CD4-positive, alpha-beta T cell treated with Interleukin-15 for 1 hour (primary cell): Measurements from ENCODE around the gene ZBTB3.
"Not testable (repeated sequence)": the region's sequence is repeated elsewhere in the genome, so short reads cannot be mapped to it uniquely, and the experiment has no call there.

Source experiments
- DNase-seq: peaks from one replicate; pipeline ENCODE4 v3.0.0-alpha.2; 2020

Gene ZBTB3

GRCh38 chr11:62753736-62754603 lies at the start of gene ZBTB3:
Gene ZBTB3 (minus strand): TSS chr11:62754160. CDS start chr11:62753664, 496 bp downstream.
- DNase-seq, result peak; percentile 99

GRCh38 chr11:62801071-62801470 lies 47.1 kb upstream of the ZBTB3 start:
- no peak for DNase-seq

GRCh38 chr11:62799486-62799885 lies 45.5 kb upstream of the ZBTB3 start:
- no peak for DNase-seq

GRCh38 chr11:62796281-62796680 lies 42.3 kb upstream of the ZBTB3 start:
- DNase-seq, result no peak

- DNase-seq, result no peak
Measured at GRCh38 chr11:62794201-62794775, 40.3 kb upstream of the ZBTB3 start.

- DNase-seq, result no peak
Measured at GRCh38 chr11:62792202-62792575, 38.2 kb upstream of the ZBTB3 start.

- DNase-seq, result peak; percentile 87
Measured at GRCh38 chr11:62791501-62792201, 37.7 kb upstream of the ZBTB3 start, which contains the start of gene TMEM223. Gene TMEM223 (minus strand): TSS chr11:62792006. CDS start chr11:62791994, 12 bp downstream.

GRCh38 chr11:62789576-62789975 lies 35.6 kb upstream of the ZBTB3 start:
- DNase-seq, result no peak

GRCh38 chr11:62788991-62789390 lies 35.0 kb upstream of the ZBTB3 start:
- DNase-seq, result no peak

GRCh38 chr11:62787005-62787759 lies 33.2 kb upstream of the ZBTB3 start, which contains the start of gene TMEM179B:
Gene TMEM179B (plus strand): TSS chr11:62787402. CDS start chr11:62787432, 30 bp downstream.
- DNase-seq, result peak; percentile 97

GRCh38 chr11:62786318-62787004 lies 32.5 kb upstream of the ZBTB3 start:
- peak; percentile 88 for DNase-seq

GRCh38 chr11:62782753-62783152 lies 28.8 kb upstream of the ZBTB3 start:
- DNase-seq, result no peak

GRCh38 chr11:62778441-62778840 lies 24.5 kb upstream of the ZBTB3 start:
- no peak for DNase-seq

- DNase-seq, result no peak
Measured at GRCh38 chr11:62777389-62777788, 23.4 kb upstream of the ZBTB3 start.

- DNase-seq, result no peak
Measured at GRCh38 chr11:62775646-62776045, 21.7 kb upstream of the ZBTB3 start.

GRCh38 chr11:62774407-62774806 lies 20.4 kb upstream of the ZBTB3 start:
- DNase-seq, result no peak

GRCh38 chr11:62771144-62772021 lies 17.4 kb upstream of the ZBTB3 start, which contains the start of gene TAF6L:
Gene TAF6L (plus strand): TSS chr11:62771396. CDS start chr11:62775784, 4,388 bp downstream.
- DNase-seq, result peak; percentile 91

- DNase-seq, result no peak
Measured at GRCh38 chr11:62770778-62771143, 16.8 kb upstream of the ZBTB3 start.

GRCh38 chr11:62760867-62761227 lies 6.9 kb upstream of the ZBTB3 start:
- DNase-seq, result not testable (repeated sequence)

- DNase-seq, result no peak
Measured at GRCh38 chr11:62757846-62758788, 4.2 kb upstream of the ZBTB3 start.
